H9 (cell line): ENCODE data around the gene PACS1. TPM values are rescaled to one million over a fixed set of nuclear protein-coding genes. Genes with fewer than 3 reads are reported as not detected.

ENCODE experiments used
- DNase-seq: peaks from one replicate; pipeline ENCODE4 v3.0.0-alpha.2; 2017
- H2AFZ ChIP-seq: one replicate; pipeline ENCODE4 v1.6.1; 2013; ENCODE audit warnings: mild to moderate bottlenecking, low read length, control low read depth, moderate library complexity
- H2AK5ac ChIP-seq: 2 replicates; pipeline ENCODE4 v1.6.1; 2013; ENCODE audit warnings: low read length, control low read depth, mixed read lengths; ENCODE audit not compliant: insufficient read length
- H2BK120ac ChIP-seq: one replicate; pipeline ENCODE4 v1.6.1; 2013; ENCODE audit warnings: low read depth, mild to moderate bottlenecking, low read length, control low read depth, inconsistent platforms; ENCODE audit not compliant: poor library complexity, severe bottlenecking
- H2BK12ac ChIP-seq: 2 replicates; pipeline ENCODE4 v1.6.1; 2013; ENCODE audit warnings: low read length, control low read depth, mixed read lengths, low read depth; ENCODE audit not compliant: insufficient read length
- H2BK15ac ChIP-seq: 2 replicates; pipeline ENCODE4 v1.6.1; 2013; ENCODE audit warnings: low read depth, low read length, control low read depth
- H2BK20ac ChIP-seq: one replicate; pipeline ENCODE4 v1.6.1; 2013; ENCODE audit warnings: low read depth, mild to moderate bottlenecking, low read length, control low read depth, inconsistent platforms; ENCODE audit not compliant: poor library complexity, severe bottlenecking
- H2BK5ac ChIP-seq: 2 replicates; pipeline ENCODE4 v1.6.1; 2013; ENCODE audit warnings: low read length, control low read depth, mixed read lengths; ENCODE audit not compliant: insufficient read length
- H3K14ac ChIP-seq: 2 replicates; pipeline ENCODE4 v1.6.1; 2013; ENCODE audit warnings: low read length, control low read depth; ENCODE audit not compliant: insufficient read depth
- H3K18ac ChIP-seq: 2 replicates; pipeline ENCODE4 v1.6.1; 2013; ENCODE audit warnings: low read depth, mild to moderate bottlenecking, mixed read lengths, low read length, control low read depth; ENCODE audit not compliant: insufficient read length
- H3K23ac ChIP-seq: 2 replicates; pipeline ENCODE4 v1.6.1; 2013; ENCODE audit warnings: low read length, control low read depth, mixed read lengths, low read depth; ENCODE audit not compliant: insufficient read length
- H3K23me2 ChIP-seq: 2 replicates; pipeline ENCODE4 v1.6.1; 2013; ENCODE audit warnings: low read depth, mild to moderate bottlenecking, mixed read lengths, low read length, control low read depth; ENCODE audit not compliant: insufficient read length, poor library complexity, severe bottlenecking
- H3K27ac ChIP-seq: 2 replicates; pipeline ENCODE4 v1.5.1; 2013; ENCODE audit warnings: low read length, control low read depth, mixed read lengths, low read depth; ENCODE audit not compliant: insufficient read length
- H3K27me3 ChIP-seq: 2 replicates; pipeline ENCODE4 v1.6.1; 2013; ENCODE audit warnings: low read length, control low read depth, inconsistent platforms; ENCODE audit not compliant: insufficient read depth
- H3K4ac ChIP-seq: 2 replicates; pipeline ENCODE4 v1.6.1; 2013; ENCODE audit warnings: low read depth, mild to moderate bottlenecking, control low read depth, inconsistent platforms, low read length, moderate library complexity
- H3K4me1 ChIP-seq: 2 replicates; pipeline ENCODE4 v1.6.1; 2013; ENCODE audit warnings: low read length, control low read depth, inconsistent platforms; ENCODE audit not compliant: insufficient read depth
- H3K4me2 ChIP-seq: 2 replicates; pipeline ENCODE4 v1.6.1; 2013; ENCODE audit warnings: low read length, control low read depth, mixed read lengths; ENCODE audit not compliant: insufficient read length, insufficient read depth
- H3K56ac ChIP-seq: 2 replicates; pipeline ENCODE4 v1.6.1; 2013; ENCODE audit warnings: low read depth, mild to moderate bottlenecking, mixed read lengths, low read length, control low read depth; ENCODE audit not compliant: insufficient read length
- H3K79me1 ChIP-seq: 2 replicates; pipeline ENCODE4 v1.6.1; 2013; ENCODE audit warnings: low read depth, mild to moderate bottlenecking, moderate library complexity, low read length, control low read depth, inconsistent platforms; ENCODE audit not compliant: insufficient read depth, poor library complexity, severe bottlenecking
- H3K79me2 ChIP-seq: 2 replicates; pipeline ENCODE4 v1.6.1; 2013; ENCODE audit warnings: low read length, control low read depth, inconsistent platforms; ENCODE audit not compliant: insufficient read depth
- H3K9ac ChIP-seq: 2 replicates; pipeline ENCODE4 v1.6.1; 2013; ENCODE audit warnings: low read length, control low read depth, mixed read lengths; ENCODE audit not compliant: insufficient read length; ENCODE audit errors: extremely low read depth
- H3K9me3 ChIP-seq: one replicate; pipeline ENCODE4 v1.6.1; 2013; ENCODE audit warnings: low read depth, low read length, inconsistent platforms; ENCODE audit not compliant: control insufficient read depth
- H3T11ph ChIP-seq: one replicate; pipeline ENCODE4 v1.6.1; 2013; ENCODE audit warnings: mild to moderate bottlenecking, low read length, control low read depth, inconsistent platforms
- H4K20me1 ChIP-seq: one replicate; pipeline ENCODE4 v1.6.1; 2013; ENCODE audit not compliant: control insufficient read depth, insufficient read length, insufficient read depth
- H4K5ac ChIP-seq: 2 replicates; pipeline ENCODE4 v1.6.1; 2013; ENCODE audit warnings: low read depth, mild to moderate bottlenecking, mixed read lengths, low read length, control low read depth; ENCODE audit not compliant: insufficient read length
- H4K8ac ChIP-seq: replicated peaks from 2 replicates; pipeline ENCODE4 v1.6.1; 2013; ENCODE audit warnings: low read length, control low read depth, mixed read lengths, low read depth; ENCODE audit not compliant: insufficient read length
- H4K91ac ChIP-seq: 2 replicates; pipeline ENCODE4 v1.6.1; 2013; ENCODE audit warnings: low read depth, mild to moderate bottlenecking, moderate library complexity, mixed read lengths, low read length, control low read depth; ENCODE audit not compliant: insufficient read length
- H3K27ac Mint-ChIP-seq, 3 experiments: 2 replicates in 2 of 3; 3 replicates in 1 of 3; pipeline ENCODE4 v1.8.0; 2020 to 2021; ENCODE audit warnings: mixed read lengths in 3 of 3, mild to moderate bottlenecking in 1 of 3, moderate library complexity in 1 of 3
- H3K27me3 Mint-ChIP-seq: 2 replicates; pipeline ENCODE4 v1.8.0; 2021; ENCODE audit warnings: low read depth, mild to moderate bottlenecking, moderate library complexity, mixed read lengths
- H3K36me3 Mint-ChIP-seq, 3 experiments: 2 replicates in 2 of 3; 3 replicates in 1 of 3; pipeline ENCODE4 v1.8.0; 2020 to 2021; ENCODE audit warnings: low read depth in 3 of 3, mixed read lengths in 3 of 3; ENCODE audit not compliant: insufficient read depth in 1 of 3
- H3K4me1 Mint-ChIP-seq, 2 experiments: 2 replicates each; pipeline ENCODE4 v1.8.0; 2020; ENCODE audit warnings: mixed read lengths in 2 of 2
- H3K4me3 Mint-ChIP-seq, 2 experiments: 2 replicates in 1 of 2; 3 replicates in 1 of 2; pipeline ENCODE4 v1.8.0; 2020 to 2021; ENCODE audit warnings: mild to moderate bottlenecking in 2 of 2, mixed read lengths in 2 of 2, moderate library complexity in 1 of 2
- H3K9me3 Mint-ChIP-seq, 2 experiments: 2 replicates in 1 of 2; 3 replicates in 1 of 2; pipeline ENCODE4 v1.8.0; 2020; ENCODE audit warnings: mild to moderate bottlenecking in 2 of 2, mixed read lengths in 2 of 2, moderate library complexity in 1 of 2
- WGBS: extraction: QIAGEN DNeasy Blood & Tissue Kit; methylation state at CpG from one replicate; pipeline ENCODE4 v1.1.7; 2013; ENCODE audit warnings: missing lambda C conversion rate, low lambda C conversion rate, mixed read lengths; ENCODE audit not compliant: insufficient read length; ENCODE audit errors: extremely low coverage; 5-methylcytosine and 5-hydroxymethylcytosine counted together
- total RNA-seq: library from RNA; stranded (reverse); gene quantifications from 2 replicates; pipeline ENCODE4 v1.2.1, GENCODE V29; 2021
- TF ChIP-seq, protein P1 (sequence below): fragments of 200-600 bp; sonication (generic); conservative IDR thresholded peaks from 3 replicates; pipeline ENCODE4 v1.8.0; 2021; ENCODE audit warnings: antibody characterized with exemption, mild to moderate bottlenecking

Gene PACS1
- total RNA-seq, 1 experiment from 2014 or later: 35.5 TPM

DNA sequence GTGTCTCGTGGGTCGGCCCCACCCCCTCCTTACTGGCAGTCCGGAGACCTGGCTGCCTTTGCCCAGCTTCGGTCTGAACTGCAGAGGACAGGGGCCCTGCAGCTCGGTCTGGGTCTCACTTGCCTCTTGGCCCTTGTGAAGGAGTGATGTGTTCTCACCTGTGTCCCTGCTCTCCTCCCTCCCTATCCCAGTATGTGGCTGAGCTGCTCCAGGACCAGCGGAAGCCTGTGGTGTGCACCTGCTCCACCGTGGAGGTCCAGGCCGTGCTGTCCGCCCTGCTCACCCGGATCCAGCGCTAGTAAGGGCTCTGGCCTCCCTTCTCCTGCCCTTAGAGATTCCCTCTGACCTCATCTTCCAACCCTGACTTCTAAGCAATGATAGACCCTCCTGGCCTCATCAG, 162.7 kb downstream of the PACS1 start:
- 0 out of 7 replicates have a peak overlapping the region, but pooled peaks of 1 of the 3 experiments have one; percentile 28 for H3K27ac Mint-ChIP-seq
- Histone ChIP-seq H3K79me1 (no peaks in the 10 kb centered on the region), H2BK15ac (no peak overlapping the region), H4K20me1 (no peaks in the 10 kb centered on the region), H3K23ac (no peak overlapping the region), H2AFZ (no peak overlapping the region), H3K27ac (no peak overlapping the region), H3K4me2 (no peak overlapping the region), H3K27me3 (no peaks in the 10 kb centered on the region), H4K91ac (no peak overlapping the region), H2AK5ac (no peak overlapping the region), H3K18ac (no peak overlapping the region), H3K4me1 (no peaks in the 10 kb centered on the region), H2BK12ac (no peak overlapping the region), H2BK120ac (no peak overlapping the region), H2BK5ac (no peak overlapping the region), H3K56ac (no peak overlapping the region), H3K9ac (no peak overlapping the region), H4K5ac (no peak overlapping the region), H3K23me2 (no peaks in the 10 kb centered on the region), H4K8ac (no peak overlapping the region), H3K79me2 (no peaks in the 10 kb centered on the region), H3K14ac (no peak overlapping the region), H3K9me3 (no peaks in the 10 kb centered on the region), H2BK20ac (no peak overlapping the region), H3T11ph (no peak overlapping the region), H3K4ac (no peak overlapping the region)
- H3K27me3 Mint-ChIP-seq: no peaks in the 10 kb centered on the region
- H3K9me3 Mint-ChIP-seq: no peaks in the 10 kb centered on the region; a peak in 1 of 5 replicates
- H3K4me3 Mint-ChIP-seq: no peak overlapping the region
- peaks cover 3 to 34% (median 24%) of the 10 kb centered on the region in 3 experiments for H3K36me3 Mint-ChIP-seq
- peaks cover 23 to 28% of the 10 kb centered on the region in 2 experiments for H3K4me1 Mint-ChIP-seq
- no CpG with 5 or more reads among the region's 11 CpGs for WGBS
- TF ChIP-seq, protein P1, sequence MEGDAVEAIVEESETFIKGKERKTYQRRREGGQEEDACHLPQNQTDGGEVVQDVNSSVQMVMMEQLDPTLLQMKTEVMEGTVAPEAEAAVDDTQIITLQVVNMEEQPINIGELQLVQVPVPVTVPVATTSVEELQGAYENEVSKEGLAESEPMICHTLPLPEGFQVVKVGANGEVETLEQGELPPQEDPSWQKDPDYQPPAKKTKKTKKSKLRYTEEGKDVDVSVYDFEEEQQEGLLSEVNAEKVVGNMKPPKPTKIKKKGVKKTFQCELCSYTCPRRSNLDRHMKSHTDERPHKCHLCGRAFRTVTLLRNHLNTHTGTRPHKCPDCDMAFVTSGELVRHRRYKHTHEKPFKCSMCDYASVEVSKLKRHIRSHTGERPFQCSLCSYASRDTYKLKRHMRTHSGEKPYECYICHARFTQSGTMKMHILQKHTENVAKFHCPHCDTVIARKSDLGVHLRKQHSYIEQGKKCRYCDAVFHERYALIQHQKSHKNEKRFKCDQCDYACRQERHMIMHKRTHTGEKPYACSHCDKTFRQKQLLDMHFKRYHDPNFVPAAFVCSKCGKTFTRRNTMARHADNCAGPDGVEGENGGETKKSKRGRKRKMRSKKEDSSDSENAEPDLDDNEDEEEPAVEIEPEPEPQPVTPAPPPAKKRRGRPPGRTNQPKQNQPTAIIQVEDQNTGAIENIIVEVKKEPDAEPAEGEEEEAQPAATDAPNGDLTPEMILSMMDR: no peak
- DNase-seq: no peak
